Nephron (organoid): ENCODE data around the gene SAA1.

Experiments used
- H3K27ac Mint-ChIP-seq, 3 experiments: 2 replicates each; pipeline ENCODE4 v1.8.0; 2020; ENCODE audit warnings: mixed read lengths in 3 of 3, mild to moderate bottlenecking in 2 of 3, moderate library complexity in 1 of 3
- H3K27me3 Mint-ChIP-seq: 2 replicates; pipeline ENCODE4 v1.8.0; 2021; ENCODE audit warnings: low read depth, mild to moderate bottlenecking, moderate library complexity, mixed read lengths
- H3K36me3 Mint-ChIP-seq: 2 replicates; pipeline ENCODE4 v1.8.0; 2020; ENCODE audit warnings: low read depth, mixed read lengths
- H3K4me1 Mint-ChIP-seq: 2 replicates; pipeline ENCODE4 v1.8.0; 2020; ENCODE audit warnings: mixed read lengths
- H3K4me3 Mint-ChIP-seq, 3 experiments: 2 replicates each; pipeline ENCODE4 v1.8.0; 2020; ENCODE audit warnings: mild to moderate bottlenecking in 3 of 3, mixed read lengths in 3 of 3, moderate library complexity in 2 of 3
- H3K9me3 Mint-ChIP-seq: 2 replicates; pipeline ENCODE4 v1.8.0; 2020; ENCODE audit warnings: mixed read lengths
- TF ChIP-seq, protein P1 (sequence below), 3 experiments: fragments of 200-600 bp; sonication (generic); IDR thresholded peaks; one replicate each; pipeline ENCODE4 v1.5.0; 2021; ENCODE audit warnings: antibody characterized with exemption in 3 of 3; ENCODE audit not compliant: unreplicated experiment in 3 of 3

The SAA1 gene

DNA sequence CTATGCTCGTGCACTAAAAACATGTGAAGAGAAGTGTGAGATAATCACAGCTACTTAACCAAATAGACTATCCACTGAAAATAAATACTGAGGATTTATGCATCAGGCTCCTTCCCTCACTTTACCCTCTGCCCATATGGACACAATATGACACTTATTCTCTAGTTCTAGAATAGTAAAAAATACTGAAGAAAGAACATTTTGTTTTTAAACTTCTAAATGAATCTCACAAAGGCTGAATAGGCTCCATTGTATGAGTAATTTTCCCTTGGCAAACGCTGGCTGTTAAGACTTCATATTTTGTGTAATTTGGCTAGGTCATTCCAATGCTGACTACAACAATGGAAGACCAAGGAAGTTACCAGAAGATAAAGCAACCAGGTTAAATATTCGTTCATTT is 45.9 kb downstream of the SAA1 start:
- Mint-ChIP-seq H3K36me3 (peaks cover 23% of the 10 kb centered on the region), H3K9me3 (no peaks in the 10 kb centered on the region), H3K4me3 (no peak overlapping the region), H3K4me1 (peaks cover 6% of the 10 kb centered on the region), H3K27me3 (no peaks in the 10 kb centered on the region), H3K27ac (no peak overlapping the region)
- TF ChIP-seq, protein P1, sequence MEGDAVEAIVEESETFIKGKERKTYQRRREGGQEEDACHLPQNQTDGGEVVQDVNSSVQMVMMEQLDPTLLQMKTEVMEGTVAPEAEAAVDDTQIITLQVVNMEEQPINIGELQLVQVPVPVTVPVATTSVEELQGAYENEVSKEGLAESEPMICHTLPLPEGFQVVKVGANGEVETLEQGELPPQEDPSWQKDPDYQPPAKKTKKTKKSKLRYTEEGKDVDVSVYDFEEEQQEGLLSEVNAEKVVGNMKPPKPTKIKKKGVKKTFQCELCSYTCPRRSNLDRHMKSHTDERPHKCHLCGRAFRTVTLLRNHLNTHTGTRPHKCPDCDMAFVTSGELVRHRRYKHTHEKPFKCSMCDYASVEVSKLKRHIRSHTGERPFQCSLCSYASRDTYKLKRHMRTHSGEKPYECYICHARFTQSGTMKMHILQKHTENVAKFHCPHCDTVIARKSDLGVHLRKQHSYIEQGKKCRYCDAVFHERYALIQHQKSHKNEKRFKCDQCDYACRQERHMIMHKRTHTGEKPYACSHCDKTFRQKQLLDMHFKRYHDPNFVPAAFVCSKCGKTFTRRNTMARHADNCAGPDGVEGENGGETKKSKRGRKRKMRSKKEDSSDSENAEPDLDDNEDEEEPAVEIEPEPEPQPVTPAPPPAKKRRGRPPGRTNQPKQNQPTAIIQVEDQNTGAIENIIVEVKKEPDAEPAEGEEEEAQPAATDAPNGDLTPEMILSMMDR (IDR thresholded peaks at IDR 0.05; ENCODE audit: unreplicated experiment in 3 of 3): no peak

DNA sequence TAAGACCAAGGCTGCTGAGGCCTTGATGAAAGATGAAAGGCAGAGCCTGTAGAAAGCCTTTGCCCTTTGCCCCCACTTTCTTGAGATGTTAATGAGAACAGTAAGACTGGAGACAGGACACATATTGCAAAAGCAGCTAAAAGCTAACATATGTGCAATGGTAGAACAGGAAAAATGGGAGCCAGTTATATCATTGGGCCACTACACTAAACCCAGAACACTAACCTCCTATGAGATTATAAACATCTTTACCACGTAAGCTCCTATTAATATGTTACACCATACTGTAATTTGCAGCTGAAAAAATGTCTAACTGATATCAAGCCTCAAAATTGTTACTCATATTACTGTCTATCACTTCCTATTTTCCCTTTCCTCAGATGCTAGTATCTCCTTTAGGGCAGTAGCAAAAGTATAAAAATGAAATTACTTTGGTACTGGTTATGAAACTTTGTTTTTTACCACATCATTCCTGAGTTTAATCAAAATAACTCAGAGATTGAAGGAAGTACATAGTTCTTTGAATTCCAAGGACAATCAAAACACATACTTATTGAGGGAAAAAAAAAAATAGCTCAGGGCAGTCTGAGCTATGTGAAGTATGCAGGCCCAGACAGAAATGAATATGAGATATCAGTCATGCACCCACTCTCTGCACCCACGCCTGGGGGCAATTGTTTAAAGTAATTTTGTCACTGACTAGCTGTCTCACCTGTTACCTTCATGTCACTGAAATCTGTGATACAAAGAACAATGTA is 46.8 kb downstream of the SAA1 start:
- TF ChIP-seq, protein P1 (IDR thresholded peaks at IDR 0.05; ENCODE audit: unreplicated experiment in 3 of 3): no peak
- H3K4me3 Mint-ChIP-seq: no peak overlapping the region
- H3K4me1 Mint-ChIP-seq: peaks cover 6% of the 10 kb centered on the region
- H3K36me3 Mint-ChIP-seq: peaks cover 26% of the 10 kb centered on the region
- H3K27me3 Mint-ChIP-seq: no peaks in the 10 kb centered on the region
- H3K27ac Mint-ChIP-seq: peak overlapping the region; percentile 44 to 84 (median 76)
- no peaks in the 10 kb centered on the region for H3K9me3 Mint-ChIP-seq

DNA sequence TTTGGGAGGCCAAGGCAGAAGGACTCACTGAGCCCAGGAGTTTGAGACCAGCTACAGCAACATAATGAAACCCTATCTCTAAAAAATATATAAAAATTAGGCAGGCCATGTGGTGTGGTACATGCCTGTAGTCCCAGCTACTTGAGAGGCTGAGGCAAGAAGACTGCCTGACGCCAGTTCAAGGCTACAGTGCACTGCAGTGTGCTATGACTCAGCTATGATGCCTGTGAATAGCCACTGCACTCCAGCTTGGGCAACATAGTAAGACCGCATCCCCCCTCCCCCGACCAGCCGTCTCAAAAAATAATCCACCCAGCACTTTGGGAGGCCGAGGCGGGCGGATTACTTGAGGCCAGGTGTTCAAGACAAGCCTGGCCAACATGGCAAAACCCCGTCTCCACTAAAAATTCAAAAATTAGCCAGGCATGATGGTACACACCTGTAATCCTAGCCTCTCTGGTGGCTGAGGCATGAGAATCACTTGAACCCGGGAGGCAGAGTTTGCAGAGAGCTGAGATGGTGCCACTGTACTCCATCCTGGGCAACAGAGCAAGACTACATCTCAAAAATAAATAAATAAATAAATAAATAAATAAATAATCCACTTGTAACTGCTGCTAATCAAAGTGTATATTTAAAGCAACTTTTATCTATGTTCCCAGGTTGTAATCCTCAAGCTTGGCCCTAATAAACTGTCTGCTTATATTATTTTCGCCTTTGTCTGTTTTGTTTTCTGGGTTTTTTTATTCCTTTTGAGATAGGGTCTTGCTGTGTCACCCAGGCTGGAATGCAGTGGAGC is 48.1 kb downstream of the SAA1 start:
- Mint-ChIP-seq H3K27ac (peak overlapping the region in 2 of 3 experiments; percentile 22 to 34), H3K4me1 (peaks cover 14% of the 10 kb centered on the region), H3K9me3 (no peaks in the 10 kb centered on the region), H3K36me3 (peaks cover 16% of the 10 kb centered on the region), H3K4me3 (no peak overlapping the region), H3K27me3 (no peaks in the 10 kb centered on the region)
- TF ChIP-seq, protein P1 (IDR thresholded peaks at IDR 0.05; ENCODE audit: unreplicated experiment in 3 of 3): no peak

DNA sequence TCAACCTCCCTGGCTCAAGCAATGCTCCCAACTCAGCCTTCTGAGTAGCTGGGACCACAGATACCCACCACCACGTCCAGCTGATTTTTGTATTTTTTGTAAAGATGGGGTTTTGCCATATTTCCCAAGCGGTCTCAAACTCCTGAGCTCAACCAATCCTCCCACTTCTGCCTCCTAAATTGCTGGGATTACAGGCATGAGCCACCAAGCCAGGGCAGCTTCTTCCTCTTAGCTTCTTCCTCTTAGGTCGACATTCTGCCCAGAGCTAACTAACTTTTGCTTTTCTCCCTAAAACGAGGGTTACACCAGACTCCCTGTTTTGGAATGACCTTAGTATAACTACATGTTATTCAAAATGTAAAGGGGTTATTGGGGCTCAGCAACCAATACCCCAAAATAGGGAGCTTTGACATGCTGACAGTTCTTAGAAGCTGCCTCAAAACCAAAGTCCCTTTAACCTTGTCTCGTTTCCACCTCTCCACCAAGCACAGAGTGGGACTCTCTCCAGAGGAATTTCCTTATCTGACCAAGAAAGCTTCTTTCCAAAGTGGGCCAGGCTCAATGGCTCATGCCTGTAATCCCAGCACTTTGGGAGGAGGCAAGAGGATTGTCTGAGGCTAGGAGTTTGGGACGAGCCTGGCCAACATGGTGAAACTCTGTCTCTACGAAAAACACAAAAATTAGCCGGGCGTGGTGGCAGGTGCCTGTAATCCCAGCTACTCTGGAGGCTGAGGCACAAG is 48.9 kb downstream of the SAA1 start:
- no peaks in the 10 kb centered on the region for H3K27me3 Mint-ChIP-seq
- H3K9me3 Mint-ChIP-seq: no peaks in the 10 kb centered on the region
- peaks cover 15% of the 10 kb centered on the region for H3K36me3 Mint-ChIP-seq
- no peak overlapping the region for H3K4me3 Mint-ChIP-seq
- peak overlapping the region; percentile 22 to 54 (median 34) for H3K27ac Mint-ChIP-seq
- peaks cover 22% of the 10 kb centered on the region for H3K4me1 Mint-ChIP-seq
- TF ChIP-seq, protein P1 (IDR thresholded peaks at IDR 0.05; ENCODE audit: unreplicated experiment in 3 of 3): no peak

DNA sequence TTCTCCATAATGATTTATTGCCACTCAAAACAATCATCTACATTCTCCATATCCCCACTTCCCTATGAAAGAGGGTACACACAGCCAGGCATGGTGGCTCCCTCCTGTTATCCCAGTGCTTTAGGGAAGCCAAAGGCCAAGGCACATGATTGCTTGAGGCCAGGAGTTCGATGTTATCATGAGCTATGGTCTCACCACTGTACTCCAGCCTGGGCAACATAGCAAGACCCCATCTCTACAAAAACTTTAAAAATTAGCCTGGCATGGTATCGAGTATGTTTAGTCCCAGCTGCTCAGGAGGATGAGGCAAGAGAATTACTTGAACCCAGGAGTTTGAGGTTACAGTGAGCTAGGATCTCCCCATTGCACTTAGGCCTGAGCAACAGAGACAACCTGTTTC is 49.8 kb downstream of the SAA1 start:
- peaks cover 10% of the 10 kb centered on the region for H3K36me3 Mint-ChIP-seq
- no peak overlapping the region for H3K4me3 Mint-ChIP-seq
- H3K27me3 Mint-ChIP-seq: no peaks in the 10 kb centered on the region
- no peak overlapping the region for H3K27ac Mint-ChIP-seq
- TF ChIP-seq, protein P1 (IDR thresholded peaks at IDR 0.05; ENCODE audit: unreplicated experiment in 3 of 3): no peak
- H3K4me1 Mint-ChIP-seq: peaks cover 31% of the 10 kb centered on the region
- no peaks in the 10 kb centered on the region for H3K9me3 Mint-ChIP-seq
